Breast epithelium (tissue), 3 donors: ENCODE measurements around the gene FLT4.

Experiments
- CTCF ChIP-seq, 3 donors: fragments of 450-650 bp; IDR thresholded peaks; one replicate each; pipeline ENCODE4 v1.5.1; 2016 to 2017; ENCODE audit warnings: antibody characterized with exemption in 3 of 3, mild to moderate bottlenecking in 3 of 3, moderate library complexity in 3 of 3
- POLR2A ChIP-seq: fragments of 450-650 bp; IDR thresholded peaks from one replicate; pipeline ENCODE4 v1.6.1; 2016; ENCODE audit warnings: antibody characterized with exemption, mild to moderate bottlenecking, moderate library complexity
- POLR2AphosphoS5 ChIP-seq, 3 donors: sonication (generic); formaldehyde crosslinking; IDR thresholded peaks; one replicate each; pipeline ENCODE4 v1.6.1; 2017; ENCODE audit warnings: antibody characterized with exemption in 3 of 3

DNA sequence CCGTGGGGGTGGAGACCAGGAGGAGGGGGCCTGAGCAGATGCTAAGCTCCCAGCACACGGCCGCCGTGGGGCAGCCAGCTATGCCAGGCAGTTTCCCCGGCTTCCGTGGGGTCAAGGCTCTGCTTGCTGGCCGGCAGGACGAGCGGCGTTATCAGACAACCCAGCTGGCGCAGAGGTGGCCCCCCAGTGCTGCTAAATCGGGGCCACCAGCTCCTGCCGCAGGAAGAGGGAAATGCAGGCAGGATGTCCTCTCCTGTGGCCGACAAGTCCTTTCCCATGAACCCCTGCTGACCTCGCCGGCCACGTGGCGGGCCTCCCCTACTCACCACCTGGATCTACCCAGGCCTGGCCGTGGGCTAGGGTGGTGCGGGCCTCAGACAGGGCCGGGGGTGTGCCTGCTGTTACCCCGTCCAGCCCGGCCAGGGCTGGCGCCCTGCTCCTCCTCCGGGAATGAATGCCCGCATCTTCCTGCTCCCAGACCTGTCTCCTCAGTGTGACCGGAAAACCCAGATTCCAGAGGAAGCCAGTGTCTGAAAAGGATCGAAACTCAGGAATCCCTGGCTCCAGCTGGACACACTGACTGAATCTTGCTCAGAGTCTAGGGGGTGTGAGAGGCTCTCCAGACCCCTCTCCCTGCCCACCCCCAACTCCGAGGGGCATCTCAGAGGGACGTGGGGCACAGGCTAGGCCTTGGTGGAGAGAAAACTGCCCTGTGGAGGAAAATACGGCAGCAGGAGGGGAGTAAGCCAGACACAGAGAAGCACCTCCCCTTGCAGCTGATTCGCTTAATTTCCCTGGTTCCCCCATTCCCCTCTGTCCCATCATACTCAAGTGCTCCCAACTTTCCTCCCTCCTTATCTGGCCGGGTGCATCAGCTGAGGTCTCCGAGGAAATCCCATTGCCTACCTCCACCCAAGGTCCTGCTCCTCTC, 3.9 kb downstream of the FLT4 start:
- TF ChIP-seq CTCF (IDR thresholded peaks at IDR 0.05), result no peak
- no peak for TF ChIP-seq POLR2AphosphoS5 (IDR thresholded peaks at IDR 0.05)
- TF ChIP-seq POLR2A, result no peak
